Fibroblast of gingiva (primary cell): ENCODE results near the gene ENTPD3.
A peak's percentile ranks its signal among the peaks of the same experiment; 100 is the strongest.

Experiments
- DNase-seq: peaks from one replicate; pipeline ENCODE4 v3.0.0-alpha.2; 2011; ENCODE audit warnings: low read depth

The ENTPD3 gene

DNA sequence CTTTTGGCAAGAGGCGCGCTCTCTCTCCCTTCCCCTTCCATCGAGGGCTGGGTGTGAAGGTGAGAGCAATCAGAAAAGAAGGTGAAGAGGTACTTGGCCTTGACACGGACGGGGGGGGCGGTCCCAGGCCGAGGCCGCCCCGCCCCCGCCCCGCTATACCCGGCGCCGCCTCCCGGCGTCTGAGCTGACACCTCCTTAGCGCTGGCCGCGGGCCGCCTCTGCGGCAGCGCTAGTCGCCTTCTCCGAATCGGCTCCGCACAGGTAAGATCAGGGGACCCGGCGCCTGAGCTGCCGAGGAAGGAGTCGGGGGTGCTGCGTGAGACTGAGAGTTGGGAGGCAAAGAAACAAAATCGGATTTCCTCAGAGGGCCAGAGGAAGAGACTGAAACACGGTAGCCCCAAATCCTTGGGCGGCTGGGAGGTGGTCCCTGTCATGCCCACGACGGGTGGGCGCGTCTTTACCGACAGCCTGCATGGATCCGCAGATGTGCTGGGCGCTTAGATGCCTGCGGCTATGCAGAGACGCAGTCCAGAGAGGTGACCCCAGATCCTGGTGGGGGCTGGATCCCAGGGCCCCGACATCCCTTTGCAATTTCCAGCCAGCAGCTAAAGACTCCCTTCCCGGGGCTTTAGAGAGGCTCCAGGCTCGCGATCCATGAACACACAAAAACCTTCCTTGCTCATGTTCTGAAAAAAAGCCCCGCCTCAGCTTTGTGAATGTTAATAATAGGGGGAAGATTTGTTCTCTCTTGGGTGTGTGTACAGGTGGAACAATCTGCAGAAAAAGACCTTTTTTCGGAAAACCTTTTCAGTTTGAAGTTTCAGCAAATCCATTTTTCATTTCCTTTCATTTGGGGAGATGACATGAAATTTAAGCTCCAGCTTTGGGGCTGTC is at the start of gene ENTPD3:
Gene ENTPD3, plus strand, starts transcription at position 184 of the 894 bp plus-strand sequence. CDS start 874 bp downstream, outside the sequence.
- DNase-seq, result no peak

GRCh38 chr3:40339871-40340270 is 47.1 kb upstream of the ENTPD3 start:
- no peak for DNase-seq

DNA sequence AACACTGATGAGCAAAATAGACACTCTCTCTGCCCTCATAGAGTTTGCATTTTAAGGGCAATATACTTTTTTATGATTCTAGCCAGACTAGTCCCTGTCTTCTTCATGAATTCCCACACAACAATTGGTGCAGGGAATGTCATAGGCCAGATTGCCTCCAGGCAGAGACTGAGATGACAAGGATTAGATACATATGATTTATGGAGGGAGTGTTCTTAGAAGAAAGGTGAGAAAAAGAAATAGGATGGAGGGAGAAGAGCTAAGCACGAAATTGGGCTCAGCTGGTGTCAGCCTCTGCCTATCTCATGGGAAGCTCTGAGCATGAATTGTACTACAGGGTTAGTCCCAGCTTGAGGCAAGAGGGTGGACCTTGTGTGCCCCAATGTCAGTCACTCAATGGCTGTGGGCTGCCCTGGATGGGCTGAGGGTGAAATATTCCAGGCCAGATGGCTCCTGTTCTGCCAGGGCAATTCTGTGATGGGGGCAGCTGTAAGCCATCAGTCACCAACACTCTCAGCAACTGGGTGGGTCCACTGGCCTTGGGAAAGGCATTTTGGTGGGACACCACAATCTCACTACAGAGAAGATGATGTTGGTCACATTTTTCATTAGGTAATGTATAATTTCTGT is 46.3 kb upstream of the ENTPD3 start:
- no peak for DNase-seq

- DNase-seq, result no peak
Observed at GRCh38 chr3:40341671-40342070, 45.3 kb upstream of the ENTPD3 start.

- no peak for DNase-seq
Observed at GRCh38 chr3:40350529-40350928, 36.5 kb upstream of the ENTPD3 start.

- DNase-seq, result no peak
Observed at GRCh38 chr3:40355410-40355809, 31.6 kb upstream of the ENTPD3 start.

GRCh38 chr3:40358454-40358853 is 28.5 kb upstream of the ENTPD3 start:
- no peak for DNase-seq

- no peak for DNase-seq
Observed at GRCh38 chr3:40363674-40364073, 23.3 kb upstream of the ENTPD3 start.

DNA sequence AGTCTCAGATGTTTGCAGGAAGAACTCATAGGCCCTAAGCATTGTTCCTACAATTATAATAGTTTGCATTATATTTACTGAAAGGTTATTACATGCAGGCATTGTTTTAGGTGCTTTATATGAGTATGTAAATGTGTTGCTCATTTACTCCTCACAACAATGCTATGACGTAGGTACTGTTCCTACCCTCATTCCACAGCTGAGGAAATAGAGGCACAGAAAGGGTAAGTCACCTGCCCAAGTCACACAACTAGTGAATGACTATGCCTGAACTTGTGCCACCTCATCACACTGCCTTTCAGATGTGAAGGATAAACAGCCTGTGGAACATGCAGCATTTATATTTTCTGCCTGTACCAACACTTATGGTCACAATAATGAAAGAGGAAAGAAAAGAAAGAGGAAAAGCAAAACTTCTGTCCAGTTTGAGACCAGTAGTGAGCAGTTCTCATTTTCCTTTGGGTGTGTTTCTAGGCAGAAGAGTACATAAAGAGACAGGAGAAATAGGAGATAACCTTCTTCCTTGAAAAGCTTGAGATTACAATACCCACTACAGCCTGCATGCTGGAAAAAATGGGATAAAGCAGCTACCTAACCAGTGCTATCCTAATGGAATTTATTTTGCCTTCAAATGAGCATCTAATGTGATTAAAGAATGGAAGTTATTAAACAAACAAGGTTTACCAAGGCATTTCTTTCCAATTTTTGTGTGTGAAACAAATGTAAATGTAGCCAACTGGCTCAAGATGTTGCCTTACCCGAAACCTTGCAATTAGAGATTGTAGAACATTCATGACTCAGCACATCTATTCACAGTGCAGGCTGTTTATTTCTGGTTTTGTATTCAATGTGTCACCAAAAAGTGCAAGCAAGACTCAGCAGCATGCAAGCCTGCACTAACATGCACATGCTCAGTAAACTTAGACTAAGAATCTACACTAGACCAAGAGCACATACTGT is 20.5 kb upstream of the ENTPD3 start:
- peak; percentile 53 for DNase-seq

GRCh38 chr3:40369716-40370115 is 17.3 kb upstream of the ENTPD3 start:
- DNase-seq, result no peak

GRCh38 chr3:40377822-40378221 is 9.2 kb upstream of the ENTPD3 start:
- DNase-seq, result no peak

GRCh38 chr3:40379674-40380306 is 7.2 kb upstream of the ENTPD3 start:
- DNase-seq, result no peak

GRCh38 chr3:40381904-40382616 is 4.9 kb upstream of the ENTPD3 start:
- no peak for DNase-seq

GRCh38 chr3:40382617-40382979 is 4.4 kb upstream of the ENTPD3 start:
- DNase-seq, result no peak

- no peak for DNase-seq
Observed at GRCh38 chr3:40386213-40386612, 771 bp upstream of the ENTPD3 start.

DNA sequence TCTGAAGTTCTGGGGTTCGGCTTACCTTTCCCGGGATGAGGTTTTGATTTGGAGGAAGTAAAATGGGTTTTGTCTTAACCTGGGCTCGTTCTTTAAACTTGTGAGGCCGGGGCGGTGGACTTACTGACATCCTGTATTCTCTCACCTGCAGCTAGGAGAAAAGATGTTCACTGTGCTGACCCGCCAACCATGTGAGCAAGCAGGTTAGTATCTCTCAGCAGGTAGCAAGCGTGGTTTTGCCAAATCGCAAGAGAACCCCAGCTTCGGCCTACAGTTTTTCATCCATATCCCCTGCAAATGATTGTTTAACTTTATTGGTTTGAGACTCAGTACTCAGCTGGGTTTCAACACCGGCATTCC is 891 bp downstream of the ENTPD3 start:
- DNase-seq, result no peak

GRCh38 chr3:40396406-40396805 is 9.4 kb downstream of the ENTPD3 start:
- DNase-seq, result no peak

GRCh38 chr3:40397129-40397528 is 10.1 kb downstream of the ENTPD3 start:
- no peak for DNase-seq

GRCh38 chr3:40397912-40398311 is 10.9 kb downstream of the ENTPD3 start:
- DNase-seq, result no peak

DNA sequence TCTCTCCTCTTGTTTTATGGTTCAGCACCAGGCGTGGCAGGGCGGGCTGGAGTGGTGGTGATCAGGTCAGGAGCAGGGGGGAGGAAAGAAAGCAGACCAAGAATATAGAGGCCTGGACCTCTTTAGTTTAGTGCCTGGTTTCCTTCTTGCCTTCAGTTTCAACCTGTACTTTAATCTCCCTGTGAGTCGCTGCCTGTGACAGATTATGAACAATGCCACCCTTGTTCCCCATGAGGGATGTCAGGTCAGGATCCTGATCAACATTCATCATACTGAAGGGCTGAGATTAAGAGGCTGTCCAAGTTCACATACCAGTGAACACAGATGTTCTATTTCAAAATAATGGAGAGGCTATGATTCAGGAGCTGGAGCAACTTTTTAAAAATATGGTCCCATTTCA is 11.4 kb downstream of the ENTPD3 start:
- no peak for DNase-seq

DNA sequence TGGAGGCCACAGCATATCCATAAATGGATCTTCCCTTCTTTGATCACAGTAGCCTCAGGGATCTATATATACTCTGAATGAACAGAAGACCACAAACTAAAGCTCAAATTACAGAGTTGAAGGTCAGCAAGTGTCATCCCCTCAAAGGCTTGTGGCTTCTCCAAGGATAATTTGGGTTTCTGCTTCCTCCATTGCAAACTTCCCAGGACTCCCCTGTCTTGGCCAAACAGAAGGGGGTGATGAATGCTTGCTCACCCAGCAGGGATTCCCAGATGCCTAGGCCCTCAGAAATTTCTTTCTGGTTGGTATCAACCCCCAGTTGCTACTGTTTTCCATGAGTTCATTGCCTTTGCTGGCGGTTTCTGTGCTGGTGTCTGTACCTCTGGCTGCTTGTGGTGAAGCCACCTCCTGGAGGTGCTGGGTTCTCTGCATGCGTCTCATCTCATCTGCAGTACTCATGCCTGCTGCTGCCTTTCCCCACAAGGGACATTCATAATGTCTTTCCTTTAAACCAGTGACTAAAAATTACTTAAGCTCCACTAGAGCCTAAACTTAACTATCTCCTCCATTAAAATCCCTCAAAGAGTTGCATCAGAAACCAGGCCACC is 17.7 kb downstream of the ENTPD3 start:
- no peak for DNase-seq
